Endothelial cell of umbilical vein (primary cell): Measurements from ENCODE around the gene MNS1. TPM values are rescaled to one million over a fixed set of nuclear protein-coding genes. Genes with fewer than 3 reads are reported as not detected.
"Not testable (repeated sequence)": the region's sequence is repeated elsewhere in the genome, so short reads cannot be mapped to it uniquely, and the experiment has no call there.

Experiments used
- BruUV-seq: library from RNA; stranded (reverse); fragments of 400-500 nt; replicated peaks from 2 replicates; lab custom pipeline; 2021; lab: Mats Ljungman, UMichigan
- CTCF ChIA-PET: fragments of 300-600, 350-600 bp; sonication (Branson Sonifier 250); formaldehyde crosslinking; loops from one replicate; lab custom pipeline; 2021; ENCODE audit warnings: antibody characterized with exemption, inconsistent platforms; lab: Charles Lee
- POLR2A ChIA-PET: fragments of 300-600, 350-600 bp; sonication (Branson Sonifier 250); formaldehyde crosslinking; loops from one replicate; lab custom pipeline; 2021; ENCODE audit warnings: antibody characterized with exemption, inconsistent platforms; lab: Charles Lee
- DNase-seq: peaks from one replicate; pipeline ENCODE4 v3.0.0-alpha.2; 2011; ENCODE audit warnings: low read depth, low spot score
- FAIRE-seq: peaks from 2 replicates; lab custom pipeline; 2011; peaks lifted over from hg19 to GRCh38; lab: Jason Lieb, UNC
- H2AFZ ChIP-seq: 2 replicates; pipeline ENCODE4 v1.6.0; 2012; ENCODE audit warnings: low read depth, low read length, control low read depth, inconsistent platforms
- H3K27ac ChIP-seq: 2 replicates; pipeline ENCODE4 v1.5.1; 2011; ENCODE audit warnings: low read depth, mild to moderate bottlenecking, control low read depth, low read length, moderate library complexity; ENCODE audit not compliant: insufficient read depth
- H3K27me3 ChIP-seq, 2 experiments: 2 replicates each; pipeline versions ENCODE4 v1.6.0 to v1.6.1; 2011; ENCODE audit warnings: low read length in 2 of 2, mixed read lengths in 1 of 2; ENCODE audit not compliant: control insufficient read depth in 2 of 2, insufficient read depth in 2 of 2
- H3K36me3 ChIP-seq, 2 experiments: 2 replicates in 1 of 2; 3 replicates in 1 of 2; pipeline ENCODE4 v1.5.1; 2011; ENCODE audit warnings: low read length in 2 of 2, mild to moderate bottlenecking in 1 of 2, moderate library complexity in 1 of 2; ENCODE audit not compliant: control insufficient read depth in 2 of 2, insufficient read depth in 2 of 2; ENCODE audit errors: extremely low read depth in 1 of 2
- H3K4me1 ChIP-seq: 3 replicates; pipeline ENCODE4 v1.5.1; 2011; ENCODE audit warnings: mild to moderate bottlenecking, low read length; ENCODE audit not compliant: control insufficient read depth, insufficient read depth; ENCODE audit errors: extremely low read depth
- H3K4me2 ChIP-seq: 2 replicates; pipeline ENCODE4 v1.6.1; 2011; ENCODE audit warnings: low read length, control low read depth, mixed read lengths; ENCODE audit not compliant: insufficient read depth
- H3K4me3 ChIP-seq, 3 experiments: fragments of 200-600 bp in 1 of 3; sonication (generic), shearing (Covaris generic) in 1 of 3; replicated peaks in 1 of 3; 2 replicates each; pipeline ENCODE4 v1.5.1; 2011 to 2016; ENCODE audit warnings: control low read depth in 3 of 3, low read length in 3 of 3, mild to moderate bottlenecking in 2 of 3, inconsistent platforms in 1 of 3, low read depth in 1 of 3, moderate library complexity in 1 of 3; ENCODE audit not compliant: insufficient read depth in 1 of 3
- H3K79me2 ChIP-seq: 2 replicates; pipeline ENCODE4 v1.6.0; 2012; ENCODE audit warnings: low read length, inconsistent platforms; ENCODE audit not compliant: control insufficient read depth, insufficient read depth
- H3K9ac ChIP-seq: replicated peaks from 2 replicates; pipeline ENCODE3; 2011; ENCODE audit warnings: low read length, control low read depth; ENCODE audit not compliant: insufficient read depth; ENCODE audit errors: extremely low read depth
- H3K9me1 ChIP-seq: replicated peaks from 3 replicates; pipeline ENCODE4 v1.6.0; 2011; ENCODE audit warnings: mild to moderate bottlenecking, low read length; ENCODE audit not compliant: control insufficient read depth, insufficient read depth; ENCODE audit errors: extremely low read depth
- H3K9me3 ChIP-seq: replicated peaks from 2 replicates; pipeline ENCODE4 v1.5.1; 2012; ENCODE audit warnings: low read length, inconsistent platforms; ENCODE audit not compliant: control insufficient read depth, insufficient read depth
- H4K20me1 ChIP-seq: replicated peaks from 2 replicates; pipeline ENCODE3; 2011; ENCODE audit warnings: mild to moderate bottlenecking, low read length; ENCODE audit not compliant: control insufficient read depth, insufficient read depth; ENCODE audit errors: extremely low read depth
- GATA2 ChIP-seq: IDR thresholded peaks from 2 replicates; pipeline ENCODE4 v1.7.0; 2011; ENCODE audit warnings: low read depth, mild to moderate bottlenecking, moderate library complexity, mixed read lengths, low read length; ENCODE audit not compliant: insufficient read length, insufficient read depth
- MYC ChIP-seq: IDR thresholded peaks from one replicate; pipeline ENCODE4 v1.6.1; 2011; ENCODE audit warnings: mild to moderate bottlenecking, low read depth, low read length
- POLR2A ChIP-seq: IDR thresholded peaks from 2 replicates; pipeline ENCODE4 v1.6.1; 2012; ENCODE audit warnings: low read depth, mild to moderate bottlenecking, control low read depth, low read length
- dilution Hi-C: fragments of 300-500 bp; cut with MboI; formaldehyde crosslinking; loops from one replicate; pipeline ENCODE4 v1.15.0; 2019; ENCODE audit warnings: low sequenced_read_pairs; ENCODE audit not compliant: extremely low pct_ligation_motif_present
- intact Hi-C: fragments of 100-400 bp; cut with micrococcal nuclease; formaldehyde crosslinking; loops from one replicate; pipeline ENCODE4 v1.10.0; 2022
- polyA plus RNA-seq, 4 experiments: library from polyadenylated mRNA; depleted of rRNA in 3 of 4; stranded (reverse) in 3 of 4; unstranded in 1 of 4; fragments of >200 nt; gene quantifications; 2 replicates each; pipeline versions ENCODE4 v1.2.1 to v1.2.3, GENCODE V29; 2011 to 2012; ENCODE audit warnings: missing spikeins in 1 of 4
- total RNA-seq: library from RNA; stranded (reverse); gene quantifications from 2 replicates; pipeline ENCODE4 v1.2.3, GENCODE V29; 2021
- TF ChIP-seq, protein P1 (sequence below): IDR thresholded peaks from 2 replicates; pipeline ENCODE4 v1.6.1; 2011; ENCODE audit not compliant: insufficient read depth, insufficient read length

The MNS1 gene
- total and polyA plus RNA-seq, 2 donors (not counting 3 experiments of a cell fraction or from before 2014, with no cell fraction given), result 0.25 to 2.6 TPM

DNA sequence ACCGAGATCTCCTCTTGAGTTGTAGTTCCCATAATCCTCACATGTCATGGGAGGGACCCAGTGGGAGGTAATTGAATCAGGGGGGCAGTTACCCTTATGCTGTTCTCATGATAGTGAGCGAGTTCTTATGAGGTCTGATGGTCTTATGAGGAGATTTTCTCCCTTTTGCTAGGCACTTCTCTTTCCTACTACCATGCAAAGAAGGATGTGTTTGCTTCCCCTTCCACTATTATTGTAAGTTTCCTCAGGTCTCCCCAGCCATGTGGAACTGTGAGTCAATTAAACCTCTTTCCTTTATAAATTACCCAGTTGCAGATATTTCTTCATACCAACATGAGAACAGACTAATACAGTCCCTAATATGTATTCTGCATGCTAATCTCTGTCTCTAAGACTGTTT, 21.3 kb upstream of the MNS1 start:
- H3K27ac ChIP-seq, H3K36me3 ChIP-seq, intact Hi-C loops, POLR2A ChIA-PET, H3K4me2 ChIP-seq, CTCF ChIA-PET, DNase-seq, H3K9ac ChIP-seq, FAIRE-seq, dilution Hi-C loops, BruUV-seq, H2AFZ ChIP-seq, H3K9me3 ChIP-seq, H3K4me3 ChIP-seq, H3K79me2 ChIP-seq, H3K9me1 ChIP-seq, H4K20me1 ChIP-seq, H3K4me1 ChIP-seq: not testable (repeated sequence)
- peaks cover 7 to 13% of the 10 kb centered on the region in 2 experiments for H3K27me3 ChIP-seq

DNA sequence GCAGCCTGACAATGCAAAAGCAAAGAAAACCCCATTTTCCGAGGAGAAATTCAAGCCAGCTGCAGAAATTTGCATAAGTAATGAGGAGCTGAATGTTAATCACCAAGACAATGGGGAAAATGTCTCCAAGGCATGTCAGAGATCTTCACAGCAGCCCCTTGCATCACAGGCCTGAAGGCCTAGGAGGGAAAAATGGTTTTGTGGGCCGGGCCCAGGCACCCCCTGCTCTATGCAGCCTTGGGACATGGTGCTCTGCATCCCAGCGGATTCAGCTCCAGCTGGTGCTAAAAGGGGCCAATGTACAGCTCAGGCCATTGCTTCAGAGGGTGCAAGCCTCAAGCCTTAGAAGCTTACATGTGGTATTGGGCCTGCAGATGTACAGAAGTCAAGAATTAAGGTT, 20.5 kb upstream of the MNS1 start:
- H4K20me1 ChIP-seq, dilution Hi-C loops, H3K9me3 ChIP-seq, H2AFZ ChIP-seq, CTCF ChIA-PET, H3K36me3 ChIP-seq, BruUV-seq, H3K27ac ChIP-seq, intact Hi-C loops, H3K4me3 ChIP-seq, H3K9ac ChIP-seq, H3K9me1 ChIP-seq, POLR2A ChIA-PET, DNase-seq, H3K4me1 ChIP-seq, FAIRE-seq, H3K4me2 ChIP-seq, H3K79me2 ChIP-seq: not testable (repeated sequence)
- peaks cover 7 to 13% of the 10 kb centered on the region in 2 experiments for H3K27me3 ChIP-seq

DNA sequence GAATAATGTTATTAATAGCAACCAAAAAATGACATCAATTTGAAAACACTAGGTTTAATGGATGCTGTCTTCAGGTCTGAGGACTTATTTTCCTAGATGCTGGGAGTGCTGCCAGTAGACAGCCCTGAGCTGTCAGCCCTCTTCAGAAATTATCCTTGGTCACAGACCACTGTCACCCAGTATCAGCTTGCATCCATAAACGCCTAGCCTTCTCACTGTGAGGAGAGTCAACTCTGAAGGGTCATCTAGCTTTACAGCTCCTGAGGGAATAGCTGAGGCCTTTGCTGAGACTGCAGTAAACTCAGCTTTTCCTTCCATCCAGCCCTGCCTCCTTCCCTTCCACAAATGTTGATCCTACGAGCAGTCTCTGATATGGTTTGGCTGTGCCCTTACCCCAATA, 19.4 kb upstream of the MNS1 start:
- H3K4me2 ChIP-seq, result no peak overlapping the region
- no peaks in the 10 kb centered on the region for H3K4me1 ChIP-seq
- no peaks in the 10 kb centered on the region for H3K9me1 ChIP-seq
- H3K9me3 ChIP-seq, result no peaks in the 10 kb centered on the region
- H3K4me3 ChIP-seq, result no peak overlapping the region
- no peaks in the 10 kb centered on the region for H3K79me2 ChIP-seq
- no peak overlapping the region for H3K27ac ChIP-seq
- H3K9ac ChIP-seq, result no peak overlapping the region
- no peaks in the 10 kb centered on the region for H3K36me3 ChIP-seq
- POLR2A ChIA-PET, result no interaction called here
- FAIRE-seq, result no peak
- dilution Hi-C loops (no loop called here), intact Hi-C loops (no loop called here)
- no peak overlapping the region for H2AFZ ChIP-seq
- no peak for DNase-seq
- CTCF ChIA-PET, result interaction anchor here (2.7 kb wide), 1 partner anchor 12 kb away, joined by 13 read pairs; no protein-coding TSS in a partner anchor
- BruUV-seq, result no TSS peak
- TF ChIP-seq MYC, result no peak
- TF ChIP-seq, protein P1, sequence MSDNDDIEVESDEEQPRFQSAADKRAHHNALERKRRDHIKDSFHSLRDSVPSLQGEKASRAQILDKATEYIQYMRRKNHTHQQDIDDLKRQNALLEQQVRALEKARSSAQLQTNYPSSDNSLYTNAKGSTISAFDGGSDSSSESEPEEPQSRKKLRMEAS, result no peak
- TF ChIP-seq POLR2A, result no peak
- TF ChIP-seq GATA2, result no peak
- H4K20me1 ChIP-seq, result no peaks in the 10 kb centered on the region
- peaks cover 7 to 13% of the 10 kb centered on the region in 2 experiments for H3K27me3 ChIP-seq
